ENCODE results near the gene CDC27. TPM values are rescaled to one million over a fixed set of nuclear protein-coding genes. Genes with fewer than 3 reads are reported as not detected.
A peak's percentile ranks its signal among the peaks of the same experiment; 100 is the strongest.

The CDC27 gene
- 76.6 TPM for total RNA-seq
- long read RNA-seq, full-length matches to known transcripts: 2 of 15 reads
- long read RNA-seq, partial matches to known transcripts: 4 of 15 reads
- long read RNA-seq, other reads (novel, unspliced or antisense): 9 of 15 reads

- H3K4me1 ChIP-seq: peaks cover 39% of the 10 kb centered on the region
- no peaks in the 10 kb centered on the region for H3K9me3 ChIP-seq
- TF ChIP-seq CTCF (IDR thresholded peaks at IDR 0.05): no peak
- no peaks in the 10 kb centered on the region for H3K36me3 ChIP-seq
- peak within 1 kb of the TSS; percentile 82 for H3K4me3 ChIP-seq
- no peaks in the 10 kb centered on the region for H3K27me3 ChIP-seq (ENCODE audit: low read depth)
- DNase-seq (peak; percentile 99), ATAC-seq (peak; percentile 98 to 99)
- intact Hi-C loops (cut with DNase I): no loop called here
- peak within 1 kb of the TSS; percentile 96 for H3K27ac ChIP-seq
Observed at GRCh38 chr17:47188876-47189731, at the start of gene CDC27. Gene CDC27, minus strand, starts transcription at chr17:47189295. Its CDS starts 123 bp downstream, at chr17:47189172.

- Histone ChIP-seq H3K9me3 (no peaks in the 10 kb centered on the region), H3K27me3 (ENCODE audit: low read depth) (no peaks in the 10 kb centered on the region), H3K27ac (no peak overlapping the region), H3K4me1 (peaks cover 18% of the 10 kb centered on the region), H3K4me3 (no peak overlapping the region), H3K36me3 (no peaks in the 10 kb centered on the region)
- intact Hi-C loops (cut with DNase I): no loop called here
- TF ChIP-seq CTCF (IDR thresholded peaks at IDR 0.05): no peak
- DNase-seq (no peak), ATAC-seq (peak in 1 of 2 donors; percentile 20)
Observed at GRCh38 chr17:47238321-47239010, 49.4 kb upstream of the CDC27 start.

GRCh38 chr17:47237841-47238240 is 48.7 kb upstream of the CDC27 start:
- TF ChIP-seq CTCF (IDR thresholded peaks at IDR 0.05): no peak
- DNase-seq (no peak), ATAC-seq (peak in 1 of 2 donors; percentile 19)
- no peaks in the 10 kb centered on the region for H3K36me3 ChIP-seq
- H3K4me3 ChIP-seq: no peak overlapping the region
- peaks cover 18% of the 10 kb centered on the region for H3K4me1 ChIP-seq
- no peaks in the 10 kb centered on the region for H3K27me3 ChIP-seq (ENCODE audit: low read depth)
- H3K27ac ChIP-seq: no peak overlapping the region
- intact Hi-C loops (cut with DNase I): no loop called here
- no peaks in the 10 kb centered on the region for H3K9me3 ChIP-seq

- no peak for TF ChIP-seq CTCF (IDR thresholded peaks at IDR 0.05)
- Histone ChIP-seq H3K9me3 (no peaks in the 10 kb centered on the region), H3K27ac (no peak overlapping the region), H3K27me3 (ENCODE audit: low read depth) (no peaks in the 10 kb centered on the region), H3K4me1 (peaks cover 17% of the 10 kb centered on the region), H3K36me3 (no peaks in the 10 kb centered on the region), H3K4me3 (no peak overlapping the region)
- intact Hi-C loops (cut with DNase I): no loop called here
- DNase-seq (no peak), ATAC-seq (no peak)
Observed at GRCh38 chr17:47235923-47236322, 46.8 kb upstream of the CDC27 start.

GRCh38 chr17:47235506-47235905 is 46.4 kb upstream of the CDC27 start:
- Histone ChIP-seq H3K9me3 (no peaks in the 10 kb centered on the region), H3K36me3 (no peaks in the 10 kb centered on the region), H3K4me1 (peaks cover 12% of the 10 kb centered on the region), H3K27ac (no peak overlapping the region), H3K27me3 (ENCODE audit: low read depth) (no peaks in the 10 kb centered on the region), H3K4me3 (no peak overlapping the region)
- ATAC-seq: no peak
- DNase-seq: no peak
- intact Hi-C loops (cut with DNase I): no loop called here
- TF ChIP-seq CTCF (IDR thresholded peaks at IDR 0.05): no peak
